Lower leg skin (tissue), 4 donors: ENCODE data around the gene NR1H2. TPM values are rescaled to one million over a fixed set of nuclear protein-coding genes. Genes with fewer than 3 reads are reported as not detected.
"Not testable (repeated sequence)": the region's sequence is repeated elsewhere in the genome, so short reads cannot be mapped to it uniquely, and the experiment has no call there.

Experiments used
- DNase-seq, 2 donors: peaks; one replicate each; pipeline ENCODE4 v3.0.0-alpha.2; 2019; ENCODE audit warnings: low spot score in 2 of 2
- H3K4me3 ChIP-seq: fragments of 200-600 bp; sonication (generic); 2 replicates; pipeline ENCODE4 v1.5.1; 2017; ENCODE audit warnings: mild to moderate bottlenecking, low read depth; ENCODE audit not compliant: poor library complexity, severe bottlenecking
- POLR2A ChIP-seq, 2 donors: fragments of 450-650 bp; IDR thresholded peaks; one replicate each; pipeline ENCODE4 v1.6.1; 2016 to 2017; ENCODE audit warnings: antibody characterized with exemption in 2 of 2, mild to moderate bottlenecking in 1 of 2, moderate library complexity in 1 of 2
- WGBS, 2 donors: methylation state at CpG; one replicate each; pipeline ENCODE4 v1.1.5; 2018; 5-methylcytosine and 5-hydroxymethylcytosine counted together
- intact Hi-C: fragments of 100-400 bp; cut with DNase I; formaldehyde crosslinking; loops from one replicate; pipeline ENCODE4 v1.15.0; 2023; ENCODE audit warnings: low total_unique reads
- total RNA-seq, 4 donors: library from RNA; depleted of rRNA; stranded (reverse); fragments of >200 nt; gene quantifications; one replicate each; pipeline ENCODE4 v1.1.0, GENCODE V29; 2016
- TF ChIP-seq, protein P1 (sequence below), 3 donors: fragments of 450-650 bp; IDR thresholded peaks; one replicate each; pipeline ENCODE4 v1.5.1; 2016; ENCODE audit warnings: antibody characterized with exemption in 3 of 3, mild to moderate bottlenecking in 3 of 3, moderate library complexity in 2 of 3

Gene NR1H2
- total RNA-seq, 4 donors from 2014 or later, result 83.1 to 112 (median 103) TPM

DNA sequence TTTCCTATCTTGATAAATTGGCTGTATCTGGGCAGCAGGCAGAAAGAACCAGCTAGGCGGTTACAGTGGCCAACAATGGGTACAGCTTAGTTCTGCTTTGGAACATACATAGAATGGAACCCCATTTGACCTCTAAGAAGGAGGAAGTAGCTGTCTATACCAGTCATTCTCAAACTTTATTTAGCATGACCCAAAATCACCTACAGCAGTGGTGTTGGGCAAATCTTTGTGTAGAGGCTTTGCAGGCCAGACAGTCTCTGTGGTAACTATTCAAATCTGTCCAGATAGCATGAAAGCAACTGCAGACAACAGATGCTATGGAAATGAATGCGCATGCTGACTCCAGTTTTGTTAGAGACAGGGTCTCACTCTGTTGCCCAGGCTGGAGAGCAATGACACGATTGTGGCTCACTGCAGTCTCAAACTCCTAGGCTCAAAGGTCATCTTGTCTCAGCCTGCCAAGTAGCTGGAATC is 35.1 kb upstream of the NR1H2 start:
- intact Hi-C loops, result no loop called here
- no peak for DNase-seq
- no peak overlapping the region for H3K4me3 ChIP-seq
- TF ChIP-seq, protein P1, sequence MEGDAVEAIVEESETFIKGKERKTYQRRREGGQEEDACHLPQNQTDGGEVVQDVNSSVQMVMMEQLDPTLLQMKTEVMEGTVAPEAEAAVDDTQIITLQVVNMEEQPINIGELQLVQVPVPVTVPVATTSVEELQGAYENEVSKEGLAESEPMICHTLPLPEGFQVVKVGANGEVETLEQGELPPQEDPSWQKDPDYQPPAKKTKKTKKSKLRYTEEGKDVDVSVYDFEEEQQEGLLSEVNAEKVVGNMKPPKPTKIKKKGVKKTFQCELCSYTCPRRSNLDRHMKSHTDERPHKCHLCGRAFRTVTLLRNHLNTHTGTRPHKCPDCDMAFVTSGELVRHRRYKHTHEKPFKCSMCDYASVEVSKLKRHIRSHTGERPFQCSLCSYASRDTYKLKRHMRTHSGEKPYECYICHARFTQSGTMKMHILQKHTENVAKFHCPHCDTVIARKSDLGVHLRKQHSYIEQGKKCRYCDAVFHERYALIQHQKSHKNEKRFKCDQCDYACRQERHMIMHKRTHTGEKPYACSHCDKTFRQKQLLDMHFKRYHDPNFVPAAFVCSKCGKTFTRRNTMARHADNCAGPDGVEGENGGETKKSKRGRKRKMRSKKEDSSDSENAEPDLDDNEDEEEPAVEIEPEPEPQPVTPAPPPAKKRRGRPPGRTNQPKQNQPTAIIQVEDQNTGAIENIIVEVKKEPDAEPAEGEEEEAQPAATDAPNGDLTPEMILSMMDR (IDR thresholded peaks at IDR 0.05), result no peak
- no peak for TF ChIP-seq POLR2A (IDR thresholded peaks at IDR 0.05)
- WGBS, 2 donors, result 84 to 93% methylated on average over 3 of the region's 3 CpGs

DNA sequence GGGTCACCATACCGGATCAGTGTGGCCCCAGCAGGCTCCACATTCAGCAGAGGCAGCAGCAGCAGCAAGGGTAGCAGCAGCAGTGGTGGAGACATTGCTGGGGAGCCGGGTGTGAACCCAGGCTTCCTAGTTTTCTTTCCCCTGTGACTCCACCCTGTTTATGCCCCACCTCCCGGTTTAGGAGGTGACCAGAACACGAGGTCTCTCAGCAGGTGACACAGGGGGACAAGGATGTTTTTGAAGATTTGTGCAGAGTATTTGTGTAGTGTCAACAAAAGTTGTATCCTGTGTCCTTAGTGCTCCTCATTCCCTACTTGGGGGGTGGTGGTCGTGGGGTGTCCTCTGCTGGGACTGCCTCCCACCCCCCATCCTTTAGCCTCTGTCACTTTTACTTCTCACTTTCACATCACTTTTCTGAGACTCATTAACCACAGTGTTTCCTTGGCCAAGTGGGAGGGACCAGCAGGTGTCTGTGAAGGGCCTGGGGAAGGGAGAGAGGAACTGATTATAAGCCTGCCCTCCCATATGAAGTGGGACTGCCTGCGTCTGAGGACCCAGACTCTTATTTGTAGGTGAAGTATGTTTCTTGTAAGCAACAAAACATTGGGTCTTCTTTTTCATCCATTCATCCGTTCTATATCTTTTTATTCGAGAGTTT is 31.5 kb upstream of the NR1H2 start:
- intact Hi-C loops, result no loop called here
- no peak for DNase-seq
- 78 to 81% methylated on average over 8 of the region's 8 CpGs for whole genome bisulfite sequencing, 2 donors
- H3K4me3 ChIP-seq, result no peak overlapping the region
- no peak for TF ChIP-seq POLR2A (IDR thresholded peaks at IDR 0.05)
- TF ChIP-seq, protein P1 (IDR thresholded peaks at IDR 0.05), result no peak

DNA sequence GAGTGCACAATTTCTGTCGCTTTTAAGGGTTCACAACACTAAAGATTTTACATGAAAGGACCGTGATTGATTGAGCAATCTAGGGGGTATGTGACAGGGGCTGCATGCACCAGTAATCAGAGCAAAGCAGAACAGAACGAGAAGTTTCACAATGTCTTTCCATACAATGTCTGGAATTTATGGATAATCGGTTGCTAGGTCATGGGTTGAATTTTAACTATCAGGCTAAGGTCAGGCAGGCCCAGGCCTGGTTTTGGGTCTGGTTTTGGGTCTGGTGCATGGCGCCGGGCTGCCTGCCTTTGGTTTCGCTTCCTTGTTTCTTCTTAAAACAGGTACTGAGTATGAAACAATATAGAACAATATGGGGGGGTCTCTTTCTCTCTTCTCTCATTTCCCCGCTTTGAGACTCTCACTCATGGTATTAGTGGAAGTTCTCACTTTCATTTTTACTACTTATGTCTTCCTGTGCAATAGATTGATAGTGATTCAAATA is 29.1 kb upstream of the NR1H2 start:
- intact Hi-C loops, DNase-seq, H3K4me3 ChIP-seq: not testable (repeated sequence)
- 76 to 77% methylated on average over 8 of the region's 8 CpGs for WGBS, 2 donors

DNA sequence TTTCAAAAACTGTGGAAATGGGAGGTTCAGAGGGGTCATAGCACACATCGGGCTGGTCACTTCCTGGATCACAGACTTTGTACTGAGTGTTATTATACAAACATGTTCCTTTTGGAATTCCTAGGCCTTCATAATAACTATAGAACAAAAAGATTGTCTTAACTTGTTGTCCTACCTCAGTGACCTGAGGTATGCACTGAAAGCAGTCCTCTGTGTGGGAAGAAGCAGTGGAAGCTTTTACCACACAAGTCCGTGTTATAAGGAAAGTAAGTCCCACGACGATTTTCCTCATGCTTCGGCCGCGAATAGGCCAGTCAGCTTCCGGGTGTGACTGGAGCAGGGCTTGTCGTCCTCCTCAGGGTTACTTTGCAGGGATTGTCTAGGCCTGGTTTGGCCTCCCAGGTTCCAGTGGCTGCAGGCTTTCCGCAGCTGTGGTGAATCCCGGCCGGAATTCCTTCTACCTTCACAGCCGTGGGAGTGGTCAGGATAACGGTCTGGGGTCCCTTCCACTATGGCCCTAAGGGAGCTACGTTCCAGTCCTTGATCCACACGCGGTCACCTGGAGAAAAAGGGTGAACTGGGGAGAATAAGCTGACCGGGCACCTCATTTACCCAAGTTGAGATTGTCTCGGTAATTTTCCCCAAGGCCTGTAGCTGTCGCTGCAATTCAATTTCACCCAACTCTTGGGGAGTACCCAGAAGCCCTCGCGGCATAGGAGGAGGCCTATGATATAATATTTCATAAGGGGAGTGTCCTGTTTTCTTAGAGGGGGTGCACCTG is 26.8 kb upstream of the NR1H2 start:
- no peak for TF ChIP-seq POLR2A (IDR thresholded peaks at IDR 0.05)
- TF ChIP-seq, protein P1 (IDR thresholded peaks at IDR 0.05), result no peak
- DNase-seq, result no peak
- intact Hi-C loops, result no loop called here
- 63 to 68% methylated on average over 22 of the region's 22 CpGs for WGBS, 2 donors
- H3K4me3 ChIP-seq, result no peak overlapping the region

DNA sequence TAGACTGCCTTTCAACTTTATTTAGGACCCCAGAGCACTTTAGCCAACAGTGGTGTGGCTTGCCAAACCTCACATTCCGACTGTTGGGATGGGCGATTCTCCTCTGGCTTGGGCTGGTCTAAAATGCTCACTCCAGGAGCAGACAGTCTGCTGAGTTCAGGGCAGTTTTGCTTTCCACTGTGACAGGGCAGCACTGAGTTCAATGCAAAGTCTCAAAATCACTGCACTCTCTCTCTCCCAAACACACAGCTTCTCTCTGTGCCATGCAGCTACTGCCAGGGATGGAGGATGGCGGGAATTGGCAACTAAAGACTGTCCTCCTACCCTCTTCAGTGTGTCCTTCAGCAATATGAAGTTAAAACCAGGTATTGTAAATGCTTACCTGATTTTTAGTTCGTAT is 24.0 kb upstream of the NR1H2 start:
- TF ChIP-seq POLR2A (IDR thresholded peaks at IDR 0.05), result no peak
- TF ChIP-seq, protein P1 (IDR thresholded peaks at IDR 0.05), result no peak
- H3K4me3 ChIP-seq, result no peak overlapping the region
- no peak for DNase-seq
- intact Hi-C loops, result no loop called here
- WGBS, 2 donors, result 43 to 51% methylated on average over 4 of the region's 4 CpGs

DNA sequence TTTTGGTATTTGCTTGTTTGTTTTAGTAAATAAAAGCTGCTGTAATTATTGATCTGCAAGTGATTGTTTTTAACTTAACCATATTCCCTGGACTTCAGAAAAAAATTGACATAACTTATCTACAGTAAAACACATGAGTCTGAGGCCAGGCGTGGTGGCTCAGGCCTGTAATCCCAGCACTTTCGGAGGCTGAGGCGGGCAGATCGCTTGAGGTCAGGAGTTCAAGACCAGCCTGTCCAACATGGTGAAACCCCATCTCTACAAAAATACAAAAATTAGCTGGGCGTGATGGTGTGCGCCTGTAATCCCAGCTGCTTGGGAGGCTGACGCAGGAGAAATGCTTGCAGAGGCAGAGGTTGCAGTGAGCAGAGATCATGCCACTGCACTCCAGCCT is 22.8 kb upstream of the NR1H2 start:
- intact Hi-C loops, H3K4me3 ChIP-seq, DNase-seq: not testable (repeated sequence)
- WGBS, 2 donors, result 88 to 93% methylated on average over 7 of the region's 7 CpGs
